ENCODE results near the gene CAMK1G. TPM values are rescaled to one million over a fixed set of nuclear protein-coding genes. Genes with fewer than 3 reads are reported as not detected.

Gene CAMK1G
- total and polyA plus RNA-seq, 2 donors (not counting 3 experiments of a cell fraction or from before 2014, with no cell fraction given), result not detected

DNA sequence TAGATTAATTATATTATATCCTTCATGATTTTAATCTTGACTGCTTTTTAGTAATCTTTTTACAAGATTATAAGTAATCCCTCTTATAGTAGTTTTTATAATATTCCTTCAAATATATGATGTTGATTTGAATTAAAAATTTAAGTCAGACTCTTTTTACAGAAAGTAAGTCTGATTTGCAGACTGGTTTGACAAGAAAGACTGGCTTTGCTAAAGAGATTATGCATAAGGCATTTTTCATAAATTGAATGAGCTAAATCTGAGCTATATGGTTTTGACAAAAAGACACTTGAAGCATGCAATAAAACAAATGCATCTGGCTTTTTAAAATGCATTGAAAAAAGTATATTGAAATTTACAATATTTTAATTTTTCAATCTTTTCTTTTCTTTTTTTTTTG lies 26.3 kb upstream of the CAMK1G start:
- TF ChIP-seq EZH2 (IDR thresholded peaks at IDR 0.05; ENCODE audit: borderline replicate concordance, low read depth, low read length, severe bottlenecking) (no peak), MAX (IDR thresholded peaks at IDR 0.05; ENCODE audit: insufficient read depth, insufficient read length) (no peak), CTCF (IDR thresholded peaks at IDR 0.05; ENCODE audit: extremely low read depth in 1 of 2, insufficient read depth in 1 of 2, low read depth in 1 of 2, low read length in 2 of 2) (no peak), FOS (IDR thresholded peaks at IDR 0.05; ENCODE audit: borderline replicate concordance, insufficient read depth, low read length) (no peak), POLR2A (IDR thresholded peaks at IDR 0.05; ENCODE audit: low read depth, low read length) (no peak), JUN (IDR thresholded peaks at IDR 0.05; ENCODE audit: borderline replicate concordance, insufficient read depth, insufficient read length, low read depth) (no peak), POLR2AphosphoS5 (IDR thresholded peaks at IDR 0.05; ENCODE audit: insufficient read depth, low read depth, low read length) (no peak), GATA2 (IDR thresholded peaks at IDR 0.05; ENCODE audit: insufficient read depth, insufficient read length, low read depth, low read length) (no peak), MYC (IDR thresholded peaks at IDR 0.05; ENCODE audit: low read depth, low read length) (no peak)
- no peaks in the 10 kb centered on the region for H3K36me3 ChIP-seq (ENCODE audit: control insufficient read depth in 2 of 2, extremely low read depth in 1 of 2, insufficient read depth in 2 of 2, low read length in 2 of 2)
- H3K27me3 ChIP-seq (ENCODE audit: control insufficient read depth in 2 of 2, insufficient read depth in 2 of 2, low read length in 2 of 2), result peaks cover 2 to 5% of the 10 kb centered on the region in 2 experiments
- BruUV-seq (replicated peaks), result no TSS peak
- H3K4me3 ChIP-seq (replicated peaks in 1 of 3; ENCODE audit: insufficient read depth in 1 of 3, low read depth in 1 of 3, low read length in 3 of 3), result no peak overlapping the region
- no peak overlapping the region for H3K4me2 ChIP-seq (ENCODE audit: insufficient read depth, low read length)
- DNase-seq (ENCODE audit: low read depth, low spot score), result no peak
- no peak for FAIRE-seq
- no peaks in the 10 kb centered on the region for H3K9me1 ChIP-seq (replicated peaks; ENCODE audit: control insufficient read depth, extremely low read depth, insufficient read depth, low read length)
- H3K4me1 ChIP-seq (ENCODE audit: control insufficient read depth, extremely low read depth, insufficient read depth, low read length), result no peaks in the 10 kb centered on the region
- intact Hi-C loops (cut with micrococcal nuclease), result no loop called here
- dilution Hi-C loops (cut with MboI; ENCODE audit: extremely low pct_ligation_motif_present, low sequenced_read_pairs), result no loop called here
- ChIA-PET CTCF (no interaction called here), POLR2A (no interaction called here)
- H4K20me1 ChIP-seq (replicated peaks; ENCODE audit: control insufficient read depth, extremely low read depth, insufficient read depth, low read length), result no peaks in the 10 kb centered on the region
- no peak overlapping the region for H2AFZ ChIP-seq (ENCODE audit: low read depth, low read length)
- H3K79me2 ChIP-seq (ENCODE audit: control insufficient read depth, insufficient read depth, low read length), result no peaks in the 10 kb centered on the region
- no peak overlapping the region for H3K9ac ChIP-seq (replicated peaks; ENCODE audit: extremely low read depth, insufficient read depth, low read length)
- H3K27ac ChIP-seq (ENCODE audit: insufficient read depth, low read depth, low read length), result no peak overlapping the region
- no peaks in the 10 kb centered on the region for H3K9me3 ChIP-seq (replicated peaks; ENCODE audit: control insufficient read depth, insufficient read depth, low read length)

Data from endothelial cell of umbilical vein (primary cell).